ENCODE data around the gene ACOT12.

DNA sequence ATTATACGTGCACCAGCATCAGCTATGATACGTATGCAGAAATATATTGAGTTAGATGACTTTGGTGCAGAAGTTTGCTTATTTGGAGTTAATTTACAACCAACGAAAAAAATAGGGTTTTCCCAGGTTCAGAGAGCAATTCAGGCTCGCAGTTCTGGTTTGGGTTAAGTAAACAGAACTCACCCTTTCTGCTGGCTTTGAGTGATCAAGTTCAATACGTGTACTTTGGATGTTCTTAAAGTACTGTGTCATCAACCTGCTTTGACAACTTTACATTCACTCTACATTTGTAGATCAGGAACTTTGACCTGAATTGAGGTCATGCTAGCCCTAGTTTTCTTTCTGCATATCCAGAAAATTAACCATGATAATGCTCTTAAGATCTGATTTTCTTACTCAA, 40.7 kb downstream of the ACOT12 start:
- TF ChIP-seq, protein P1, sequence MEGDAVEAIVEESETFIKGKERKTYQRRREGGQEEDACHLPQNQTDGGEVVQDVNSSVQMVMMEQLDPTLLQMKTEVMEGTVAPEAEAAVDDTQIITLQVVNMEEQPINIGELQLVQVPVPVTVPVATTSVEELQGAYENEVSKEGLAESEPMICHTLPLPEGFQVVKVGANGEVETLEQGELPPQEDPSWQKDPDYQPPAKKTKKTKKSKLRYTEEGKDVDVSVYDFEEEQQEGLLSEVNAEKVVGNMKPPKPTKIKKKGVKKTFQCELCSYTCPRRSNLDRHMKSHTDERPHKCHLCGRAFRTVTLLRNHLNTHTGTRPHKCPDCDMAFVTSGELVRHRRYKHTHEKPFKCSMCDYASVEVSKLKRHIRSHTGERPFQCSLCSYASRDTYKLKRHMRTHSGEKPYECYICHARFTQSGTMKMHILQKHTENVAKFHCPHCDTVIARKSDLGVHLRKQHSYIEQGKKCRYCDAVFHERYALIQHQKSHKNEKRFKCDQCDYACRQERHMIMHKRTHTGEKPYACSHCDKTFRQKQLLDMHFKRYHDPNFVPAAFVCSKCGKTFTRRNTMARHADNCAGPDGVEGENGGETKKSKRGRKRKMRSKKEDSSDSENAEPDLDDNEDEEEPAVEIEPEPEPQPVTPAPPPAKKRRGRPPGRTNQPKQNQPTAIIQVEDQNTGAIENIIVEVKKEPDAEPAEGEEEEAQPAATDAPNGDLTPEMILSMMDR (IDR thresholded peaks at IDR 0.05) = no peak
- no peak for TF ChIP-seq POLR2A (IDR thresholded peaks at IDR 0.05)
- TF ChIP-seq EP300 (IDR thresholded peaks at IDR 0.05) = no peak
- TF ChIP-seq POLR2AphosphoS5 (IDR thresholded peaks at IDR 0.05) = no peak
